ENCODE measurements around the gene GPANK1. TPM values are rescaled to one million over a fixed set of nuclear protein-coding genes. Genes with fewer than 3 reads are reported as not detected.
A peak's percentile ranks its signal among the peaks of the same experiment; 100 is the strongest.

Gene GPANK1
- total and polyA plus RNA-seq, 2 of the 13 experiments (the other 11 are each of a cell fraction or from before 2014, with no cell fraction given) = 15.4 to 22.8 TPM

DNA sequence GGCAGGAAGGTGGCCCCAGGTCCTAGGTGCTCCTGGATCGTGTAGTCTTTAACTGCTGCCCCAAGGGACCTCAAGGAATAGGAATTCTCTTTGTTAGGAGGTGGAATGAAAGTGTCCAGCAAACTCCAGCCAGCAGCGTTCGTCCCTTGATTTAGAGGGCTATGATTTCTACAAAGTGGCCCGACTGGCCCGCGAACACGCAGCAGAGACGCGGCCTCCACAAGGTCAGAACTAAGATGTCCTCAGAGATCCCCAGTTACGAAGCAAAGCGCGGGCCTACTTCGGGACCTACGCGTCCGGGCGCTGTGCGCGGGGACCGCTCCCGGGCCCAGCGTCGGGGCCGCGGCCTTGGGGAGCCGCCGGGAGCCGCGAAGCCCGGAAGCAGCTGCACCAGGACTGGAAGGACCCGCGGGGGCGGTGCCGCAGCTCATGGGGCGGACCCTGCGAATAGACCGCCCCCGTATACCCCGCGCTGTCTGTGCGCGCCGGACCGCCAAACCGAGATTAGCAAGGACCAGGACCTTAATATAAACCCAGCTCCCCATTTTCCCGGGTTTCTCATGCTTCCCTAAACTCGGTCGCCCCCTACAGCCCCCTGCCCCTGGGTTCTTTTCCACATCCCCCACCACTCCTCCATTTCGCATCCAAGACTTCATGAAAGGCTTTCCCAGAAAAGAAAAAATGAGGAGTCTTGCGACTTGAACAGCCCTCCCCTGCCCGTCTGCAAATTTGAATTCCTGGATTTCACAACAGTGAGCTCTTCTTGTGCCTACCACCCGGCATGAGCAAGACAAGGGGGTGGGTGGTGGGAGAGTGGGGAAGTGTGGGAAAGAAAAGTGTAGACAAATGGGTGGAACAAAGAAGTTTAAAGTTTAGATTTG lies 4.2 kb downstream of the GPANK1 start, which contains the start of gene C6orf47 (continued):
- 0 out of 2 replicates have a peak, but pooled peaks have one; percentile 5 for TF ChIP-seq ZSCAN29 (CRISPR knock-in tag; conservative IDR thresholded peaks at IDR 0.05)
- TF ChIP-seq NFAT5 (CRISPR knock-in tag; IDR thresholded peaks at IDR 0.05) = peak; percentile 94
- TF ChIP-seq, protein P1, sequence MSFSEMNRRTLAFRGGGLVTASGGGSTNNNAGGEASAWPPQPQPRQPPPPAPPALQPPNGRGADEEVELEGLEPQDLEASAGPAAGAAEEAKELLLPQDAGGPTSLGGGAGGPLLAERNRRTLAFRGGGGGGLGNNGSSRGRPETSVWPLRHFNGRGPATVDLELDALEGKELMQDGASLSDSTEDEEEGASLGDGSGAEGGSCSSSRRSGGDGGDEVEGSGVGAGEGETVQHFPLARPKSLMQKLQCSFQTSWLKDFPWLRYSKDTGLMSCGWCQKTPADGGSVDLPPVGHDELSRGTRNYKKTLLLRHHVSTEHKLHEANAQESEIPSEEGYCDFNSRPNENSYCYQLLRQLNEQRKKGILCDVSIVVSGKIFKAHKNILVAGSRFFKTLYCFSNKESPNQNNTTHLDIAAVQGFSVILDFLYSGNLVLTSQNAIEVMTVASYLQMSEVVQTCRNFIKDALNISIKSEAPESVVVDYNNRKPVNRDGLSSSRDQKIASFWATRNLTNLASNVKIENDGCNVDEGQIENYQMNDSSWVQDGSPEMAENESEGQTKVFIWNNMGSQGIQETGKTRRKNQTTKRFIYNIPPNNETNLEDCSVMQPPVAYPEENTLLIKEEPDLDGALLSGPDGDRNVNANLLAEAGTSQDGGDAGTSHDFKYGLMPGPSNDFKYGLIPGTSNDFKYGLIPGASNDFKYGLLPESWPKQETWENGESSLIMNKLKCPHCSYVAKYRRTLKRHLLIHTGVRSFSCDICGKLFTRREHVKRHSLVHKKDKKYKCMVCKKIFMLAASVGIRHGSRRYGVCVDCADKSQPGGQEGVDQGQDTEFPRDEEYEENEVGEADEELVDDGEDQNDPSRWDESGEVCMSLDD (CRISPR knock-in tag; IDR thresholded peaks at IDR 0.05; ENCODE audit: borderline replicate concordance) = peak; percentile 92
- TF ChIP-seq REPIN1 (CRISPR knock-in tag; IDR thresholded peaks at IDR 0.05; ENCODE audit: borderline replicate concordance, low read depth) = peak; percentile 96
- TF ChIP-seq, protein P2, sequence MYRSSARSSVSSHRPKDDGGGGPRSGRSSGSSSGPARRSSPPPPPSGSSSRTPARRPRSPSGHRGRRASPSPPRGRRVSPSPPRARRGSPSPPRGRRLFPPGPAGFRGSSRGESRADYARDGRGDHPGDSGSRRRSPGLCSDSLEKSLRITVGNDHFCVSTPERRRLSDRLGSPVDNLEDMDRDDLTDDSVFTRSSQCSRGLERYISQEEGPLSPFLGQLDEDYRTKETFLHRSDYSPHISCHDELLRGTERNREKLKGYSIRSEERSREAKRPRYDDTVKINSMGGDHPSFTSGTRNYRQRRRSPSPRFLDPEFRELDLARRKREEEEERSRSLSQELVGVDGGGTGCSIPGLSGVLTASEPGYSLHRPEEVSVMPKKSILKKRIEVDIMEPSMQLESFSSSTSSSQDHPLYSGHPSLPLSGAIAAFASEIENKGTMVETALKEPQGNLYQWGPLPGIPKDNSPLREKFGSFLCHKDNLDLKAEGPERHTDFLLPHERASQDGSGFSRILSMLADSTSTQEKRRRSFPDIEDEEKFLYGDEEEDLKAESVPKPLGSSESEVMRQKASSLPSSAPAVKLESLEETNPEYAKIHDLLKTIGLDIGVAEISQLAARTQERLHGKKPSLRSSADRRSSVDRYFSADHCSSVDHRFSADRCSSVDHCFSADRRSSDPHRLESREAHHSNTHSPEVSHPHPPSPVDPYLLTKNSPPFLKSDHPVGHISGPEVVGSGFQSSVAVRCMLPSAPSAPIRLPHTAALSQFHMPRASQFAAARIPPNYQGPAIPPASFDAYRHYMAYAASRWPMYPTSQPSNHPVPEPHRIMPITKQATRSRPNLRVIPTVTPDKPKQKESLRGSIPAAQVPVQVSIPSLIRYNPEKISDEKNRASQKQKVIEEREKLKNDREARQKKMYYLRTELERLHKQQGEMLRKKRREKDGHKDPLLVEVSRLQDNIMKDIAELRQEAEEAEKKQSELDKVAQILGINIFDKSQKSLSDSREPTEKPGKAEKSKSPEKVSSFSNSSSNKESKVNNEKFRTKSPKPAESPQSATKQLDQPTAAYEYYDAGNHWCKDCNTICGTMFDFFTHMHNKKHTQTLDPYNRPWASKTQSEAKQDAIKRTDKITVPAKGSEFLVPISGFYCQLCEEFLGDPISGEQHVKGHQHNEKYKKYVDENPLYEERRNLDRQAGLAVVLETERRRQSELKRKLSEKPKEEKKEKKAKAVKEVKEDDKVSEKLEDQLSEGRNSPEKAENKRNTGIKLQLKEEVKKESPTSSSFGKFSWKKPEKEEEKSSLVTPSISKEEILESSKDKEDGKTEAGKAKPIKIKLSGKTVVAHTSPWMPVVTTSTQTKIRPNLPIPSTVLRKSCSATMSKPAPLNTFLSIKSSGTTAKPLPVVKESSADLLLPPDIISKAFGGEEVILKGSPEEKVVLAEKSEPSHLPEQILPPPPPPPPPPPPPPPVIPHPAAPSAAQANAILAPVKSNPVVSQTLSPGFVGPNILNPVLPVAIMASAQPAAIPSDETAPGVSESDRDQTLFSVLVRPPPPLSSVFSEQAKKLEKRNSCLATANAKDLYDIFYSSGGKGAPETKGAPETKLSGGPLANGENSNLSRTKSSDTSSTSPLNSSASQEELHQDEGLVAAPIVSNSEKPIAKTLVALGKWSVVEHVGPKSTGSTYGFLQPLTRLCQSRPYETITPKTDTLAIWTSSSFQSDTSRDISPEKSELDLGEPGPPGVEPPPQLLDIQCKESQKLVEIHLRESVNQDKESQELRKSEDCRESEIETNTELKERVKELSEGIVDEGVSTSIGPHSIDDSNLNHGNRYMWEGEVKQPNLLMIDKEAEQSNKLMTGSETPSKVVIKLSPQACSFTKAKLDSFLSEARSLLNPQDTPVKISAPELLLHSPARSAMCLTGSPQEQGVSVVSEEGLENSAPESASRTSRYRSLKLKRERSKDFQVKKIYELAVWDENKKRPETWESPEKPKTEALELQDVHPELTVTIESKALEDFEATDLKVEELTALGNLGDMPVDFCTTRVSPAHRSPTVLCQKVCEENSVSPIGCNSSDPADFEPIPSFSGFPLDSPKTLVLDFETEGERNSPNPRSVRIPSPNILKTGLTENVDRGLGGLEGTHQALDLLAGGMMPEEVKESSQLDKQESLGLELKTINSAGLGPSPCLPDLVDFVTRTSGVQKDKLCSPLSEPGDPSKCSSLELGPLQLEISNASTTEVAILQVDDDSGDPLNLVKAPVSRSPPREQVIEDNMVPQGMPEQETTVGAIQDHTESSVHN (CRISPR knock-in tag; IDR thresholded peaks at IDR 0.05) = no peak; the same call in 1 of the 2 replicates
- TF ChIP-seq YEATS2 (CRISPR knock-in tag; IDR thresholded peaks at IDR 0.05; ENCODE audit: borderline replicate concordance) = peak; percentile 36; the same call in 1 of the 2 replicates
- no peak for TF ChIP-seq GPN1 (CRISPR knock-in tag; IDR thresholded peaks at IDR 0.05; ENCODE audit: borderline replicate concordance)
- TF ChIP-seq CEBPB (IDR thresholded peaks at IDR 0.05; ENCODE audit: borderline replicate concordance, low read depth, low read length) = peak; percentile 40; the same call in 1 of the 2 replicates
- no peak for TF ChIP-seq POLR2AphosphoS2 (IDR thresholded peaks at IDR 0.05; ENCODE audit: low read depth, low read length)
- TF ChIP-seq, protein P3, sequence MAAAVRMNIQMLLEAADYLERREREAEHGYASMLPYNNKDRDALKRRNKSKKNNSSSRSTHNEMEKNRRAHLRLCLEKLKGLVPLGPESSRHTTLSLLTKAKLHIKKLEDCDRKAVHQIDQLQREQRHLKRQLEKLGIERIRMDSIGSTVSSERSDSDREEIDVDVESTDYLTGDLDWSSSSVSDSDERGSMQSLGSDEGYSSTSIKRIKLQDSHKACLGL (CRISPR knock-in tag; IDR thresholded peaks at IDR 0.05) = no peak; the same call in 1 of the 2 replicates

Data from HepG2 (cell line).